HG02943 (cell line): ENCODE measurements around the gene APIP.

ENCODE experiments used
- ATAC-seq: cut with Tn5 transposase; IDR thresholded peaks from one replicate; pipeline ENCODE4 v1.9.1; 2021; ENCODE audit warnings: mild to moderate bottlenecking, low read depth, moderate library complexity; ENCODE audit not compliant: unreplicated experiment

APIP gene

GRCh38 chr11:34850334-34850733 is 65.8 kb downstream of the APIP start:
- no peak for ATAC-seq

GRCh38 chr11:34846467-34846866 is 69.7 kb downstream of the APIP start:
- no peak for ATAC-seq

- no peak for ATAC-seq
These were observed 71.6 kb downstream of the APIP start for GRCh38 chr11:34844463-34845112.

GRCh38 chr11:34843271-34843670 is 72.9 kb downstream of the APIP start:
- ATAC-seq = no peak

- ATAC-seq = no peak
These were observed 75.3 kb downstream of the APIP start for GRCh38 chr11:34840736-34841386.

- ATAC-seq = no peak
These were observed 76.2 kb downstream of the APIP start for GRCh38 chr11:34839969-34840368.

GRCh38 chr11:34836958-34837856 is 79.0 kb downstream of the APIP start:
- ATAC-seq = no peak

GRCh38 chr11:34833602-34834001 is 82.6 kb downstream of the APIP start:
- no peak for ATAC-seq
